Measurements from ENCODE around the gene DUSP5.
"Not testable (repeated sequence)": the region's sequence is repeated elsewhere in the genome, so short reads cannot be mapped to it uniquely, and the experiment has no call there.

Gene DUSP5

GRCh38 chr10:110497438-110498086, at the start of gene DUSP5:
DUSP5 (plus strand) TSS chr10:110497907; CDS start chr10:110498122, 215 bp downstream.
- peak; percentile 97 for DNase-seq

- no peak for DNase-seq
Observed at GRCh38 chr10:110448682-110449418, 48.9 kb upstream of the DUSP5 start.

- DNase-seq = peak; percentile 66
Observed at GRCh38 chr10:110455446-110455845, 42.3 kb upstream of the DUSP5 start.

DNA sequence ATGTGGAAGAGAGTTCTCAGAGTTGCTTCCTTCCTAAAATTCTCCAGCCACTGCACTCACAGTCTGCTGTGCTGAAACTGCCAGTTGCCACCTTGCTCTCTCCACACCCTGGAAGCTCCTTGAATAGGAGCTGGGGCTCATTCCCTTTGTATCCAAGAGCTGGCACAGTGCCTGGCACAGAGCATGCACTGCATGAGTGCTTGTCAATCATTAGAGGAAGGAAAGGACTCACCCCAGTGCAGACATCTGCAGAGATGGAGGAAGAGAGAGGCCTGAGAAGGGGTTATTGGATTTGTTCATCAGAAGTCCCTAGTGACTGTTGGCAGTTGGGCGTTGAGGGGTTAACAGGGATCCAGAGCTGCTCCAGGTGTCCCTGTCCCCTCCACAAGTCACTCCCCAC, 41.7 kb upstream of the DUSP5 start:
- DNase-seq = peak; percentile 10

DNA sequence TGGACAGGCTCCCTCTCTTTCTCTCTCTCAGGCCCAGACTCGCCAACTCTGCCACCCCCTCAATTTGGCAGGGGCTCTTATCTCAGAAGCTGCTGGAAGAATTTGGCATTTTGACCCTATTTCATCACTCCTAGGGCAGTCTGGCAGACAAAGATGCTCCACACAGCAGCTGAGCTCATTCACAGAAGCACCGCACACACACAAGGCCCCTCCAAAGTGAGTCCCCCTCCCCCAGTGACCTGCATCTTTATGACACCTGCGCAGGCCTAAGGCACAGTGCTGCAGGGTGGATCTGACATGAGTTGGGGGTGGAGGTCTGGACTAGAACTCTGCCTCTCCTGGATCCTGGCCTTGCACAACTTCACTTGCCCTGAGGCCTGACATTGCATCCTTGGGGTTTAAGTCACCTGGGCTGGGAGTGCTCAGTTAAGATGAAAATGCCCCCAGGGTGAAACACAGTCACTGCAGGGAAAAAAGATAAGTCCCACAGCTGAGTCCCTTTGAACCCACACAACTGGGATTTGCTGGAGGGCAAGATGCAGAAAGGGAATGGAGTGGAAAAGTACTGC, 41.1 kb upstream of the DUSP5 start:
- no peak for DNase-seq

- DNase-seq = no peak
Observed at GRCh38 chr10:110457851-110458250, 39.9 kb upstream of the DUSP5 start.

GRCh38 chr10:110458266-110458920, 39.3 kb upstream of the DUSP5 start:
- DNase-seq = no peak

DNA sequence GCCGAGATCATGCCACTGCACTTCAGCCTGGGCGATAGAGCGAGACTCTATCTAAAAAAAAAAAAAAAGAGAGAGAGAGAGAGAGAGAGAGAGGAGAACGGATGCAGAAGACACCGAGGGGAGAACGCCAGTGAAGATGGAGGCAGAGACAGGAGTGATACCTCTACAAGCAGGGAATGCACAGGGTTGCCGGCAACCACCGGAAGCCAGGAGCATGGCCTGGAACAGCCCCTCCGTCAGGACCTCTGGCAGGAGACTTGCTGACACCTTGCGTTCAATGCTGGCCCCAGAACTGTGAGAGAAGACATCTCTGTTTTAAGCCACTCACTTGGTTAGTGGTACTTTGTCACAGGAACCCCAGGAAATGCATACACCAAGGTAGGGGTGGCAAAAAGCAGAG, 38.1 kb upstream of the DUSP5 start:
- no peak for DNase-seq

DNA sequence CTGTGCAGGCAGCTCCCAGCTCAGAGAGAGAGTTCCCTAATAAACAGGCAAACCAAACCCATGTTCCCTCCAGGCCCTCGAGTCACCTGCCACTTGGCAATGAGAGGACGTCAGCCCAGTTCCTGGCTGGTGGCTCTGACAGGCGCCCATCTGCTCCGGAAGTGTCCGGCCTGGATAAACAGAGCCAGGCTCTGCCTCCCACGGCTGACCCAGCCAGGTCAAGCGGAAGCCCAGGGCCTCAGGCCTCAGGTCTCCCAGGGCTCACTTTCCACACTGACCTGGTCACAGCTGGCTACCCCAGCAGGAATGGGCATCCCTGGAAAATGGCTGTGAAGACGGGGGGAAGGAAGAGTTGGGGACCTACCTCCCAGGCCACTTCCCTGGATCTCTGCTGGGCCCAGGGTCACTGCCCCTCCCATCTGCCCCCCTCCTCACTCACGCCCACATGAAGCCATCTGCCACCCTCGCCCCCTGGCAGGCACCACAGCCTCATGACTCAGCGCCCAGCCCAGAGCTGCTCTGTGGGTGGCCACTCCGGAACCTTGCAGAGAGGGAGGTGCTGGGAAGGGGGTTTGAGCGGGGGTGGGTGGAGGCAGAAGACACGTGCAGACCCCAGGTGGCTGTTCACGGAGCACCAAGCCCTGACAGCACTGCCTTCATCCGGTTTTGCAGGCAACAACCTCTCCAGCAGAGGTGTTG, 37.4 kb upstream of the DUSP5 start:
- peak; percentile 45 for DNase-seq

- DNase-seq = no peak
Observed at GRCh38 chr10:110461088-110461487, 36.6 kb upstream of the DUSP5 start.

- no peak for DNase-seq
Observed at GRCh38 chr10:110461530-110461929, 36.2 kb upstream of the DUSP5 start.

DNA sequence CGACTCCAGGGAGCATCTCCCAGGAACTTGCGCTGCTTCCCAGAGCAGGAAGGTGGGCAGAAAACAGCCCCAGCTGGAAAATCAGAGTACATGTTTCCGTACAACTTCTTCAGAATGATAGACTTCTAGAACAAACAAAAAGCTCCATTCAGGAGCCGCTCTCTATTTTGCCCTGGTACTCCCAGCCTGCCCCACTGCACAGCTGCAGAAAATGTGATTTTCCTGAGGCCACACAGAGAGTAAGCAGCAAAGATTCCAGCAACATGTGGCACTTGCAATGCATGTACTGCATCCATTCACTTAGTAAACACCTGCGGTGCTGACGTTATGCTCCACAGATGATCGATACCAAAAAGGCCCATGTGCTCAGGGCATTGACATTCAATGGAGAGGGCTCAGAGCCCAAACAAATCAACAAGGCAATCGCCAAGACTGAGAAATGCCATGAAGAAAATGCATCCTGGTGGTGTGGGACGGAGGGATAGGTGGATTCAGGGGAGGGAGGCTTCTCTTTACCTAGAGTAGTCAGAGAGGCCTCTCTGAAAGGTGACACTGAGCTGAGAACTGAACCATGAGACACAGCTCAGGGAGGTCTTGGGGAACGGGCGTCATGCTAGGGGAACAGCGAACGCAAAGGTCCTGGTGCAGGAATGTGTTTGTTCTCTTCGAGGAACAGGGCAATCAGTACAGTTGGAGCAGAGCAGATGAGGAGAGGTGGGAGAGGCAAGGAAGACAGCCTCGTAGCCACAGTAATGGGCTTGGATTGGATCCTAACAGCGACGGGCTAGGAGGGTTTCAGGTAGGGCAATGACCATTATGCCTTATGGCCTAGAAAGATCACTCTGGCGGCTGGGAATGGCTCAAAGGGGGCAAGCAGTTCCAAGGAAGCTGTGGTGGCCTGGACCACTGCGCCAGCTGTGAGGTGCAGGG, 35.3 kb upstream of the DUSP5 start:
- no peak for DNase-seq

GRCh38 chr10:110468258-110468657, 29.4 kb upstream of the DUSP5 start:
- DNase-seq = not testable (repeated sequence)

- not testable (repeated sequence) for DNase-seq
Observed at GRCh38 chr10:110470541-110470940, 27.2 kb upstream of the DUSP5 start.

GRCh38 chr10:110471566-110472139, 26.1 kb upstream of the DUSP5 start:
- no peak for DNase-seq

- no peak for DNase-seq
Observed at GRCh38 chr10:110474017-110474416, 23.7 kb upstream of the DUSP5 start.

DNA sequence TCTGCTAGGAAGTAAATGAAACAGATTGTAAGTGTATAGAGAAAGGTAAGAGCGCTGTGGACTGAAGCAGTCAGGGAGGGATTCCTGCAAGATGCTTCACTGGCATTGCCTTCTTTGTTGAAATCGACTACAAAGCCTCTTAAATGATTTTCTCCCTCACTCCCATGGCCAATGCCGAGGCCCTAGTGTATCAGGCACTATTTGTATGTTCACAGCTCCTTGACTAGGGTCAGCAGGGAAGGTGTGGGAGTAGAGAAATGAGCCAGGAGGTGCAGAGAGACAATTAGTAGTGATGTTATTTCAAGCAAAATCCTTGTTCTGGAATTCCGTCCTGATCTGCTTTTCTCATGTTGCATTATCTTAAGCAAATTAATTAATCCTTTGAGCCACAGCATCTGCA, 22.9 kb upstream of the DUSP5 start:
- DNase-seq = no peak

- DNase-seq = no peak
Observed at GRCh38 chr10:110475722-110476515, 21.8 kb upstream of the DUSP5 start.

DNA sequence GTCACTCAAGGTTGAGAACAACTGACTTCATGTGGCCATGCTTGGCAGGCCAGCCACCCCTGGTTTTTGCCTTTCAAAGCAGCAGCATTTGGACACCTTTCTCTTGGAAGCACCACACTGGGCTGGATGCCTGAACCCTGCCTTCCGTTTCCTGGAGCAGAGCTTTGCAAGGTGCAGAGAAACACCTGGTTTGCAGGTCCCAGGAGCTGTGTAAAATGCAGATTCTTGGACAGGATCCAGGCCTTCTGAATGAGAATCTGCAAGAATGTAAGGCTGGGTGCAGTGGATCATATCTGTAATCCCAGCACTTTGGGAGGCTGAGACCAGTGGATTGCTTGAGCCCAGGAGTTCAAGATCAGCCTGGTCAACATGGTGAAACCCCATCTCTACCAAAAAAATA, 18.0 kb upstream of the DUSP5 start:
- no peak for DNase-seq

DNA sequence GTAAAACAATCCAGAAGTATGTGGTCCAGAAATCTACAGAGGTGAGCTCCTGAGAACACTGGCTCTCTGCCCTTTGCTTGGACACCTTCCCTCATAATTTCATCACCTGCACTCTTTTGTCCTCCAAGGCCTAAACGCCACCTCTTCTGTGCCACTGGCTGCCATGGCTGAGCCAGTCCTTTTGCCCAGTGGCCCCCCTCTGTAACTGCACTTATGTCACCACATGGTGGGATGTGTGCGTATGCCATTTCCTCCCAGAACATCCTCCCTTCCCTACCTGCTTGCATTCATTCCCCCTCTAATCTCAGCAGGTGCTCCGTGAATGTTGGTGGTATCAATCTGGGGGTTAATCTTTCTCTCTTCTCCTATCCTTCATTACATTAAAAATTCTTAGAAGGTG, 17.3 kb upstream of the DUSP5 start:
- no peak for DNase-seq

GRCh38 chr10:110481919-110482318, 15.8 kb upstream of the DUSP5 start:
- no peak for DNase-seq
